HEK293 (cell line): ENCODE data around the gene FDX2.

Experiments used
- CTCF ChIA-PET: fragments of 350-600 bp; formaldehyde crosslinking; extraction: SDS; loops from one replicate; lab custom pipeline; 2021; ENCODE audit warnings: antibody characterized with exemption; lab: Yijun Ruan, JAX
- POLR2A ChIA-PET: fragments of 300-600 bp; formaldehyde crosslinking; extraction: SDS; loops from one replicate; lab custom pipeline; 2020; ENCODE audit warnings: antibody characterized with exemption, inconsistent platforms; lab: Yijun Ruan, JAX
- H3K27ac ChIP-seq: fragments of 200-500 bp; sonication (Bioruptor generic); 2 replicates; pipeline ENCODE4 v1.5.1; 2014; ENCODE audit warnings: low read depth, low read length, control low read depth, inconsistent platforms; ENCODE audit errors: extremely low read depth
- H3K36me3 ChIP-seq, 2 experiments: fragments of 200-500 bp in 1 of 2; sonication (Bioruptor generic) in 1 of 2; 1 replicate in 1 of 2; 2 replicates in 1 of 2; pipeline ENCODE4 v1.5.1; 2014 to 2017; ENCODE audit warnings: inconsistent platforms in 2 of 2, low read length in 2 of 2; ENCODE audit not compliant: control insufficient read depth in 2 of 2, insufficient read depth in 1 of 2
- H3K4me1 ChIP-seq: fragments of 200-500 bp; sonication (Bioruptor generic); 2 replicates; pipeline ENCODE4 v1.5.1; 2014; ENCODE audit warnings: mild to moderate bottlenecking, low read length, inconsistent platforms; ENCODE audit not compliant: control insufficient read depth, insufficient read depth
- H3K4me3 ChIP-seq: 2 replicates; pipeline ENCODE4 v1.5.1; 2011; ENCODE audit warnings: low read depth, mild to moderate bottlenecking, control low read depth, low read length, moderate library complexity
- H3K9me3 ChIP-seq: fragments of 200-500 bp; sonication (Bioruptor generic); 2 replicates; pipeline ENCODE4 v1.5.1; 2014; ENCODE audit warnings: low read depth, low read length, inconsistent platforms; ENCODE audit not compliant: control insufficient read depth, insufficient read depth
- BCL6B ChIP-seq: fragments of 450-650 bp; formaldehyde crosslinking; IDR thresholded peaks from 2 replicates; pipeline ENCODE4 v1.5.1; 2017; ENCODE audit warnings: missing biosample characterization, missing genetic modification characterization
- GFI1B ChIP-seq: fragments of 450-650 bp; formaldehyde crosslinking; IDR thresholded peaks from 2 replicates; pipeline ENCODE4 v1.5.1; 2016; ENCODE audit warnings: missing biosample characterization, missing genetic modification characterization
- OSR2 ChIP-seq: fragments of 450-650 bp; formaldehyde crosslinking; IDR thresholded peaks from 2 replicates; pipeline ENCODE4 v1.5.1; 2016; ENCODE audit warnings: missing biosample characterization, missing genetic modification characterization
- ZBTB49 ChIP-seq: fragments of 450-650 bp; formaldehyde crosslinking; IDR thresholded peaks from 2 replicates; pipeline ENCODE4 v1.5.1; 2016; ENCODE audit warnings: missing biosample characterization, missing genetic modification characterization, low read depth
- ZBTB8A ChIP-seq: fragments of 450-650 bp; formaldehyde crosslinking; IDR thresholded peaks from 2 replicates; pipeline ENCODE4 v1.5.1; 2016; ENCODE audit warnings: missing biosample characterization, missing genetic modification characterization
- ZFP69B ChIP-seq: fragments of 450-650 bp; formaldehyde crosslinking; IDR thresholded peaks from 2 replicates; pipeline ENCODE4 v1.5.1; 2016; ENCODE audit warnings: missing biosample characterization, missing genetic modification characterization
- ZNF10 ChIP-seq: fragments of 450-650 bp; formaldehyde crosslinking; IDR thresholded peaks from 2 replicates; pipeline ENCODE4 v1.5.1; 2017; ENCODE audit warnings: missing biosample characterization, missing genetic modification characterization
- ZNF280C ChIP-seq: fragments of 450-650 bp; formaldehyde crosslinking; IDR thresholded peaks from 2 replicates; pipeline ENCODE4 v1.5.1; 2016; ENCODE audit warnings: missing biosample characterization, missing genetic modification characterization
- ZNF366 ChIP-seq: fragments of 450-650 bp; formaldehyde crosslinking; conservative IDR thresholded peaks from 2 replicates; pipeline ENCODE4 v1.5.1; 2016; ENCODE audit warnings: missing biosample characterization, missing genetic modification characterization
- ZNF394 ChIP-seq: fragments of 450-650 bp; formaldehyde crosslinking; IDR thresholded peaks from 2 replicates; pipeline ENCODE4 v1.5.1; 2016; ENCODE audit warnings: missing biosample characterization, missing genetic modification characterization, mild to moderate bottlenecking, moderate library complexity, borderline replicate concordance
- ZNF645 ChIP-seq: fragments of 450-650 bp; formaldehyde crosslinking; IDR thresholded peaks from 2 replicates; pipeline ENCODE4; 2016; ENCODE audit warnings: missing biosample characterization, missing genetic modification characterization
- ZNF670 ChIP-seq: fragments of 450-650 bp; formaldehyde crosslinking; IDR thresholded peaks from 2 replicates; pipeline ENCODE4 v1.5.1; 2016; ENCODE audit warnings: missing biosample characterization, missing genetic modification characterization, low read depth
- ZNF785 ChIP-seq: fragments of 450-650 bp; formaldehyde crosslinking; IDR thresholded peaks from 2 replicates; pipeline ENCODE4 v1.5.1; 2016; ENCODE audit warnings: missing biosample characterization, missing genetic modification characterization
- ZNF843 ChIP-seq: fragments of 450-650 bp; formaldehyde crosslinking; IDR thresholded peaks from 2 replicates; pipeline ENCODE4 v1.5.1; 2016; ENCODE audit warnings: missing biosample characterization, missing genetic modification characterization

The FDX2 gene

GRCh38 chr19:10329555-10329954, 13.7 kb upstream of the FDX2 start:
- ChIA-PET CTCF (no interaction called here), POLR2A (interaction anchor here (0.6 to 1.3 kb wide), 3 partner anchors 13 to 51 kb away, joined by 3 to 5 read pairs (median 4); partner anchors contain the start of gene TYK2)
- no peak overlapping the region for H3K27ac ChIP-seq
- no peak overlapping the region for H3K4me3 ChIP-seq
- TF ChIP-seq ZNF10 (tag by site-specific recombination), result peak; percentile 74; the same call in 1 of the 2 replicates
- no peak for TF ChIP-seq BCL6B
- peaks cover 35 to 72% of the 10 kb centered on the region in 2 experiments; a peak in 2 of 3 replicates for H3K36me3 ChIP-seq
- H3K4me1 ChIP-seq, result no peaks in the 10 kb centered on the region
- H3K9me3 ChIP-seq, result no peaks in the 10 kb centered on the region

GRCh38 chr19:10328558-10329429, 13.0 kb upstream of the FDX2 start:
- H3K4me1 ChIP-seq, result no peaks in the 10 kb centered on the region
- TF ChIP-seq ZNF670 (tag by site-specific recombination) (no peak), ZBTB8A (tag by site-specific recombination) (no peak), ZBTB49 (tag by site-specific recombination) (no peak), OSR2 (tag by site-specific recombination) (no peak), ZNF645 (no peak), ZNF843 (tag by site-specific recombination) (no peak), ZNF366 (no peak), ZNF280C (tag by site-specific recombination) (no peak), GFI1B (tag by site-specific recombination) (no peak), ZNF785 (no peak), ZNF10 (tag by site-specific recombination) (no peak), ZFP69B (tag by site-specific recombination) (no peak), ZNF394 (no peak)
- no peak overlapping the region for H3K4me3 ChIP-seq
- CTCF ChIA-PET, result no interaction called here
- no peaks in the 10 kb centered on the region for H3K9me3 ChIP-seq
- POLR2A ChIA-PET, result interaction anchor here (0.7 to 0.9 kb wide), 2 partner anchors 53 to 568 kb away, joined by 3 to 4 read pairs; no protein-coding TSS in a partner anchor
- no peak overlapping the region for H3K27ac ChIP-seq
- H3K36me3 ChIP-seq, result peaks cover 40 to 80% of the 10 kb centered on the region in 2 experiments; a peak in 2 of 3 replicates
